Gastrocnemius medialis (tissue), 4 donors: ENCODE data around the gene ADARB2. TPM values are rescaled to one million over a fixed set of nuclear protein-coding genes. Genes with fewer than 3 reads are reported as not detected.

Experiments
- ATAC-seq, 2 donors: fragments of 150-250 bp; one replicate each; pipeline ENCODE4 v1.9.1; 2016
- DNase-seq, 2 donors: peaks; one replicate each; pipeline ENCODE4 v3.0.0-alpha.2; 2019
- H3K27ac ChIP-seq, 4 donors: fragments of 200-600 bp; sonication (generic); 1 replicate in 1 of 4; 2 replicates in 3 of 4; pipeline ENCODE4 v1.5.1; 2016 to 2018; ENCODE audit warnings: mild to moderate bottlenecking in 2 of 4, moderate library complexity in 1 of 4
- H3K27me3 ChIP-seq, 3 donors: fragments of 200-600 bp; sonication (generic) in 2 of 3; 1 replicate in 1 of 3; 2 replicates in 2 of 3; pipeline versions ENCODE4 v1.5.1 to v1.6.0; 2016 to 2019; ENCODE audit warnings: mild to moderate bottlenecking in 1 of 3, moderate library complexity in 1 of 3
- H3K36me3 ChIP-seq, 2 donors: fragments of 200-600 bp; sonication (generic) in 1 of 2; one replicate each; pipeline ENCODE4 v1.5.1; 2017 to 2018
- H3K4me1 ChIP-seq, 2 donors: fragments of 200-600 bp; sonication (generic) in 1 of 2; one replicate each; pipeline ENCODE4 v1.5.1; 2016 to 2017; ENCODE audit warnings: mild to moderate bottlenecking in 2 of 2
- H3K4me3 ChIP-seq, 4 donors: fragments of 200-600 bp; sonication (generic) in 3 of 4; 1 replicate in 1 of 4; 2 replicates in 3 of 4; pipeline ENCODE4 v1.5.1; 2016 to 2019; ENCODE audit warnings: mild to moderate bottlenecking in 2 of 4
- H3K9me3 ChIP-seq, 3 donors: fragments of 200-600 bp; sonication (generic) in 2 of 3; 1 replicate in 1 of 3; 2 replicates in 2 of 3; pipeline ENCODE4 v1.5.1; 2016 to 2019
- POLR2A ChIP-seq, 2 donors: fragments of 450-650 bp; IDR thresholded peaks; one replicate each; pipeline ENCODE4 v1.6.1; 2017; ENCODE audit warnings: antibody characterized with exemption in 2 of 2, mild to moderate bottlenecking in 2 of 2, moderate library complexity in 2 of 2
- in situ Hi-C, 4 donors: fragments of 200-750 bp; cut with MboI; loops; one replicate each; pipeline versions ENCODE4 v1.15.0 to v1.8.0; 2017; ENCODE audit warnings: low sequenced_read_pairs in 4 of 4
- intact Hi-C: fragments of 100-400 bp; cut with DNase I; formaldehyde crosslinking; loops from one replicate; pipeline ENCODE4 v1.15.1; 2023; ENCODE audit warnings: low total_unique reads
- total RNA-seq, 4 donors: library from RNA; depleted of rRNA; stranded (reverse); fragments of >200 nt; gene quantifications; one replicate each; pipeline versions ENCODE4 v1.1.0 to v1.2.3, GENCODE V29; 2016
- TF ChIP-seq, protein P1 (sequence below), 5 experiments: fragments of 450-650 bp in 3 of 5; fragments of 200-600 bp in 2 of 5; sonication (generic) in 2 of 5; IDR thresholded peaks in 4 of 5; conservative IDR thresholded peaks in 1 of 5; 1 replicate in 4 of 5; 2 replicates in 1 of 5; pipeline ENCODE4 v1.5.1; 2016 to 2019; ENCODE audit warnings: antibody characterized with exemption in 5 of 5, mild to moderate bottlenecking in 3 of 5, moderate library complexity in 3 of 5

The ADARB2 gene
- total RNA-seq, 4 donors from 2014 or later, result 0.07 to 0.87 (median 0.10) TPM

DNA sequence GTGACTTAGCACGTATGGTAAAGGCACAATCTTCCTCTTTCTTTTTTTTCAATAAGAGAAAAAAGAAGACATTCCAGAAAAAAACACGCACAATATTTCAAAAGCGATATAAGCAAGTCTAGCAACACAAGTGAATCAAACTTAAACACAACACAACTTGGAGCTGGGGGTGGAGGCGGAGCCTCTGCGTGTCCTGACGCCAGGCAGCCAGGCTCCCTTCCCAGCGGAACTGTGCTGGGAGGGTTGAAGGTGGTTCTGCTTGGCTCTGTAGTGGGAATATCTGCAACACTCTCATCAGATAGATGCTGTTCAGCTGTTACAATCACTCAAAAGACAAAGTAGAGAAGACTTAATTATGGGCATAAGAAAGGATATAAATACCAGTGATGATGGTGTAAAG is 469.8 kb downstream of the ADARB2 start:
- Histone ChIP-seq H3K4me1 (no peaks in the 10 kb centered on the region), H3K9me3 (no peaks in the 10 kb centered on the region), H3K27ac (no peak overlapping the region), H3K4me3 (no peak overlapping the region), H3K36me3 (no peaks in the 10 kb centered on the region), H3K27me3 (no peaks in the 10 kb centered on the region)
- no peak for ATAC-seq
- no peak for TF ChIP-seq POLR2A (IDR thresholded peaks at IDR 0.05)
- TF ChIP-seq, protein P1, sequence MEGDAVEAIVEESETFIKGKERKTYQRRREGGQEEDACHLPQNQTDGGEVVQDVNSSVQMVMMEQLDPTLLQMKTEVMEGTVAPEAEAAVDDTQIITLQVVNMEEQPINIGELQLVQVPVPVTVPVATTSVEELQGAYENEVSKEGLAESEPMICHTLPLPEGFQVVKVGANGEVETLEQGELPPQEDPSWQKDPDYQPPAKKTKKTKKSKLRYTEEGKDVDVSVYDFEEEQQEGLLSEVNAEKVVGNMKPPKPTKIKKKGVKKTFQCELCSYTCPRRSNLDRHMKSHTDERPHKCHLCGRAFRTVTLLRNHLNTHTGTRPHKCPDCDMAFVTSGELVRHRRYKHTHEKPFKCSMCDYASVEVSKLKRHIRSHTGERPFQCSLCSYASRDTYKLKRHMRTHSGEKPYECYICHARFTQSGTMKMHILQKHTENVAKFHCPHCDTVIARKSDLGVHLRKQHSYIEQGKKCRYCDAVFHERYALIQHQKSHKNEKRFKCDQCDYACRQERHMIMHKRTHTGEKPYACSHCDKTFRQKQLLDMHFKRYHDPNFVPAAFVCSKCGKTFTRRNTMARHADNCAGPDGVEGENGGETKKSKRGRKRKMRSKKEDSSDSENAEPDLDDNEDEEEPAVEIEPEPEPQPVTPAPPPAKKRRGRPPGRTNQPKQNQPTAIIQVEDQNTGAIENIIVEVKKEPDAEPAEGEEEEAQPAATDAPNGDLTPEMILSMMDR (IDR thresholded peaks at IDR 0.05 in 4 of 5, conservative IDR thresholded peaks at IDR 0.05 in 1 of 5), result no peak
- intact Hi-C loops, result no loop called here
- DNase-seq, result no peak
- in situ Hi-C loops, result no loop called here

DNA sequence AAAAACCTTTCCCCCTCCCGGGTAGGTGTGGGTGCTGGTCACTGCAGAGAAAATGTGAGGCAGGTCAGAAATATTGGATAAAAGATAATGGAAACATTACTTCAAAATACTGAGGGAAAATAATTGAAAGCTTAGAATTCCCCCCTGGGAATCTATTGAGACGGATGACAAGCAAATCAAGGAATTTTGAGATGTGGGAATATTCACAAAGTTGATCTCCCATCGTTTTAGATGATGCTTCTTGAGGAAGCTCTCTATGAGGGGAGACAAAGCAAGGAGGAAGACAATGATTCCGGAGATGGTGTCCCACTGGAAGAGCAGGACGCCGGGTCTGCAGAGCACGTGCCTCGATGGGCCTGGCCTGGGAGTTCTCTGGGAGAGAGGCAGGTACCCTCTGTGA is 470.2 kb downstream of the ADARB2 start:
- DNase-seq, result no peak
- no peaks in the 10 kb centered on the region for H3K27me3 ChIP-seq
- intact Hi-C loops, result no loop called here
- no peak overlapping the region for H3K4me3 ChIP-seq
- TF ChIP-seq POLR2A (IDR thresholded peaks at IDR 0.05), result no peak
- TF ChIP-seq, protein P1 (IDR thresholded peaks at IDR 0.05 in 4 of 5, conservative IDR thresholded peaks at IDR 0.05 in 1 of 5), result no peak
- no peak for ATAC-seq
- H3K27ac ChIP-seq, result no peak overlapping the region
- H3K9me3 ChIP-seq, result no peaks in the 10 kb centered on the region
- H3K36me3 ChIP-seq, result no peaks in the 10 kb centered on the region
- in situ Hi-C loops, result no loop called here
- no peaks in the 10 kb centered on the region for H3K4me1 ChIP-seq

DNA sequence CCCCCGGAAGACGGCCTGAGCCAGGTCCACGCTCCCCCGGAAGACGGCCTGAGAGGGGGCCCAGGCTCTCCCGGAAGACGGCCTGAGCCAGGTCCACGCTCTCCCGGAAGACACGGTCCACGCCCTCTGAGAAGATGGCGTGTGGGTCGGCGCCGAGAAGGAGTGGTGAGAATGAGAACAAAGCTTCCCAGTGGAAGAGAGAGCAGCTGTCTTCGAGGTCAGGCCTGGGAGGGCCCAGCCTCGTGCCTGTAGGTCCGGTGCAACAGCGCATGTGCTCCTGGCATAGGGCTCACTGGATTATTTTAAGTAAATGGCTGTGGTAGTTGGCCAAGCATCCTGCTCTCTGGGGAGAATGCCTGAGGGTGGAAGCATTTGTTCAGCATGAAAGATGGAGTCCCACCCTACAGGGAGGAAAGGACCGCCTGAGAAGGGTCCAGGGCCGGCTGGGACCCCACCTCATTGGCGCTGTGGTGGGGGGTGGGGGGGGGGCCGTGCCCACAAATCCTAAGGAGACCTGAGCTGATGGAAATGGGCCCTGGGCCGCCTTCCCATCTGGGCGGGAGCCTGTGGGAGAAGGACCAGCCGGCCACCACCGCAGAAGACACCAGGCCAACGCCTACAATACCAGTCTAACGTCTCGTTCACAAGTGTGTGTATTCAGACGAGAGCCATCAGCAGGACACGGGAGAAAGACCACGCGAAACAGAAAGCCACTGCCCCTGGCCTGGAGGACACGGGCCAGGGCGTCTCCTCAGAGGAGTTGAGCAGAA is 471.1 kb downstream of the ADARB2 start:
- DNase-seq (no peak), ATAC-seq (no peak)
- Histone ChIP-seq H3K27ac (no peak overlapping the region), H3K4me3 (no peak overlapping the region), H3K9me3 (no peaks in the 10 kb centered on the region), H3K36me3 (no peaks in the 10 kb centered on the region), H3K27me3 (no peaks in the 10 kb centered on the region), H3K4me1 (no peaks in the 10 kb centered on the region)
- intact Hi-C loops, result no loop called here
- no peak for TF ChIP-seq POLR2A (IDR thresholded peaks at IDR 0.05)
- TF ChIP-seq, protein P1 (IDR thresholded peaks at IDR 0.05 in 4 of 5, conservative IDR thresholded peaks at IDR 0.05 in 1 of 5), result no peak
- in situ Hi-C loops, result no loop called here

DNA sequence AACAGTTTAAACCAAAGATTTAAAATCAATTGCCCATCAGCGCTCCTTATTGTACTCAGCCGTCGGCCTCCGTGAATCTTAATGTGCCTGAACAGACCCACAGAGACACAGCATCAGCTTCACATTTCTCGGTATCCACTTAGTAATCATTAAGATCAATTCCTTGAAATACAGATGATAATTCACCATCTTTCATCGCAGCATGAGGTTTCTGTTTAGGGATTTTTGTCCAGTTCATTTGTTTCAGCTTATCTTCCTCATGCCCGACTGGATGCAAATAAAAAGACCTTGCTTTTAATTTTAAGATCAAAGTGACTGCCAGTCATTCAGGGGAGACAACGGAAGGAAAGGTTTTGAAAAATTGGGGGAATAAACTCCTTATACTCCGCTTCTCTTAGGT is 473.3 kb downstream of the ADARB2 start:
- no peak overlapping the region for H3K27ac ChIP-seq
- DNase-seq (no peak), ATAC-seq (no peak)
- no peaks in the 10 kb centered on the region for H3K4me1 ChIP-seq
- H3K4me3 ChIP-seq, result no peak overlapping the region
- TF ChIP-seq, protein P1 (IDR thresholded peaks at IDR 0.05 in 4 of 5, conservative IDR thresholded peaks at IDR 0.05 in 1 of 5), result no peak
- no peak for TF ChIP-seq POLR2A (IDR thresholded peaks at IDR 0.05)
- intact Hi-C loops, result no loop called here
- in situ Hi-C loops, result no loop called here
- no peaks in the 10 kb centered on the region for H3K36me3 ChIP-seq
- no peaks in the 10 kb centered on the region for H3K9me3 ChIP-seq
- H3K27me3 ChIP-seq, result no peaks in the 10 kb centered on the region

DNA sequence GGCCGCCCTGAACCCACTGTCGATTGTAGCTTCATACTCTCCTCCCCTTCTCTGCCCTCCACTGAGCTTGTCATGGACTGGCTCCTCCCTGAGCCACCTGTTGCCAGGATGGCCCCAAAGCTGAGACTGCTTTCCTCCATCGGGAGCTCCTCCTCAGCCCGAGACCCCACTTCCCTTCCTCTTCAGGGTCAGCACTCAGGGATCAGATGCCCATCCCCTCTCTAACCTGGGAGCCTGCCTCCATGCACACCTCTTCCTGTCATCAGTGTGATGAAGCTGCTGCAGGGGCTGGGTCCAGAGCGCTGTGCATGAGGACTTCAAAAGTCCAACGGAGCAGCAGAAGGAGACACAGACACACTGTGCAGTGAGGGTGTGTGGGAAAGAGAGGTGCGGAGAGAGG is 480.1 kb downstream of the ADARB2 start:
- Histone ChIP-seq H3K4me3 (no peak overlapping the region), H3K36me3 (no peaks in the 10 kb centered on the region), H3K4me1 (no peaks in the 10 kb centered on the region), H3K9me3 (no peaks in the 10 kb centered on the region), H3K27ac (no peak overlapping the region), H3K27me3 (peaks cover 0 to 4% (median 3%) of the 10 kb centered on the region in 3 donors)
- DNase-seq (no peak), ATAC-seq (no peak)
- in situ Hi-C loops, result no loop called here
- intact Hi-C loops, result no loop called here
- TF ChIP-seq, protein P1 (IDR thresholded peaks at IDR 0.05 in 4 of 5, conservative IDR thresholded peaks at IDR 0.05 in 1 of 5), result no peak
- TF ChIP-seq POLR2A (IDR thresholded peaks at IDR 0.05), result no peak
